ENCODE data around the gene SCAMP5.

SCAMP5 gene

GRCh38 chr15:74995182-74995778 is at the start of gene SCAMP5:
Gene SCAMP5 (plus strand): TSS chr15:74995563. CDS start chr15:75011840, 16,277 bp downstream.
- DNase-seq = peak; percentile 97
- in situ Hi-C loops (cut with MboI; ENCODE audit: low pct_unique_long_range_greater_than_20kb, low sequenced_read_pairs) = no loop called here

- DNase-seq = peak; percentile 94
- in situ Hi-C loops (cut with MboI; ENCODE audit: low pct_unique_long_range_greater_than_20kb, low sequenced_read_pairs) = loop anchor here (25.0 kb wide), 1 partner anchor 313 kb away; no protein-coding TSS in a partner anchor
These were observed 45.1 kb upstream of the SCAMP5 start for GRCh38 chr15:74950078-74950908.

DNA sequence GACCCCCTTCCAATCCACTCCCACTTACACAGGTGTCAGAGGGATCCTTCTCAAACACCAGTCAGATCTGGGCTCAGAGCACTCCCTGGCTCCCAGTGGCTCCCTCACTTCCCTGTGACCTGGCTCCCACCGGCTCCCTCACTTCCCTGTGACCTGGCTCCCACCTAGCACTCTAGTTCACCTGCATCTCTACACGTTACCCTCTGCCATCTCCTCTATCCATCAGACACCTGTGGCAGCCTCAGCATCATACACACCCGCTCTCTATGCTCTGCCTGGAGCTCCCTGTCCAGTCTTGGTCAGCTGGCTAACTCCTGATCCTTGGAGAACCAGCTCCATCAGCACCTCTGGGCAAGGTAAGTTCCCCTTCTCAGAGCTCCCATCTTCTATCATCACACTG is 44.4 kb upstream of the SCAMP5 start:
- in situ Hi-C loops (cut with MboI; ENCODE audit: low pct_unique_long_range_greater_than_20kb, low sequenced_read_pairs) = loop anchor here (25.0 kb wide), 1 partner anchor 314 kb away; no protein-coding TSS in a partner anchor
- DNase-seq = no peak

DNA sequence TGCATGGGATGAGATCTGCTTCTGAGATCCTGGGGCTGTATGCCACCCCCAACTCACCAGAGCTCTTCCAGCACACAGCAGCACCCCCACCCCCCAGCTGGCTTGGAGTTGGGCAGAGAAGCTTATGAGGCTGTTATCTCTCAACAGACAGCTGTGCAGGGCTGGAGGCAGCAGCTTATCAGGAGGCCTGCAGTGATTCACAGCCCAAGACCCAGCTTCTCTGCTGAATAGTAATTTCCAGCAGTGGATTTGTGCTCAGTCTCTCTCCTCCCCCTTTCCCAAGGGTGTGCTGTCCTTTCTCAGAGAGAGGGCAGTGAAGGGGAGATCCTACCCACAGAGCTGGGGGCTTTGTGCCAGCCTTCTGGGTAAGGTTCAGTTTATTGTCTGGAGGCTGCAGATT is 40.8 kb upstream of the SCAMP5 start:
- DNase-seq = peak; percentile 60
- in situ Hi-C loops (cut with MboI; ENCODE audit: low pct_unique_long_range_greater_than_20kb, low sequenced_read_pairs) = loop anchor here (25.0 kb wide), 1 partner anchor 317 kb away; no protein-coding TSS in a partner anchor

GRCh38 chr15:74955017-74955416 is 40.3 kb upstream of the SCAMP5 start:
- in situ Hi-C loops (cut with MboI; ENCODE audit: low pct_unique_long_range_greater_than_20kb, low sequenced_read_pairs) = loop anchor here (25.0 kb wide), 1 partner anchor 318 kb away; no protein-coding TSS in a partner anchor

GRCh38 chr15:74955796-74956647 is 39.3 kb upstream of the SCAMP5 start:
- in situ Hi-C loops (cut with MboI; ENCODE audit: low pct_unique_long_range_greater_than_20kb, low sequenced_read_pairs) = loop anchor here (25.0 kb wide), 1 partner anchor 319 kb away; no protein-coding TSS in a partner anchor
- DNase-seq = no peak

More at GRCh38 chr15:74955017-74955416, 40.3 kb upstream of the SCAMP5 start:
- DNase-seq = no peak

- DNase-seq = peak; percentile 89
- in situ Hi-C loops (cut with MboI; ENCODE audit: low pct_unique_long_range_greater_than_20kb, low sequenced_read_pairs) = loop anchor here (25.0 kb wide), 1 partner anchor 320 kb away; no protein-coding TSS in a partner anchor
These were observed 38.5 kb upstream of the SCAMP5 start, which contains the start of gene RPP25 for GRCh38 chr15:74956648-74957475. Gene RPP25 (minus strand): TSS chr15:74956772. CDS start chr15:74956583, 189 bp downstream.

- in situ Hi-C loops (cut with MboI; ENCODE audit: low pct_unique_long_range_greater_than_20kb, low sequenced_read_pairs) = loop anchor here (25.0 kb wide), 1 partner anchor 320 kb away; no protein-coding TSS in a partner anchor
- DNase-seq = no peak
These were observed 37.8 kb upstream of the SCAMP5 start for GRCh38 chr15:74957476-74958035.

- in situ Hi-C loops (cut with MboI; ENCODE audit: low pct_unique_long_range_greater_than_20kb, low sequenced_read_pairs) = loop anchor here (25.0 kb wide), 1 partner anchor 321 kb away; no protein-coding TSS in a partner anchor
- DNase-seq = no peak
These were observed 36.9 kb upstream of the SCAMP5 start for GRCh38 chr15:74958320-74958907.

GRCh38 chr15:74958908-74959585 is 36.3 kb upstream of the SCAMP5 start:
- no peak for DNase-seq
- in situ Hi-C loops (cut with MboI; ENCODE audit: low pct_unique_long_range_greater_than_20kb, low sequenced_read_pairs) = loop anchor here (25.0 kb wide), 1 partner anchor 322 kb away; no protein-coding TSS in a partner anchor

DNA sequence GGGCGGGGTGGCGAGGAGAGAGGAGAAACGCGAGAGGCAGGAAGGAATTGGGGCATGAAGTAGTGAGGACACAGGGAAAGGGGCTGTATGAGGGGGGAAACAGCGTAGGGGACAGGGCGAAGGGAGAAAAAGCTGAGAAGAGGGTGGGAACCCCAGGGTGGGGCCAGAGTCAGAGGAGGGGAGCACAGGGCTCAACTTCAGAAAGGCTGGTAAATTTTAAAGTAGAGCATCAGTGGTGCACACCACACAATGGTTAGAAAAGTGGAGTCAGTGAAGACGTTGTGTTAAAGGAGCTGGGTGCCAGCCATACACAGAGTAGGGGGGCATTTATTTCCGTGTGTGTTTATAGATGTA is 35.8 kb upstream of the SCAMP5 start:
- in situ Hi-C loops (cut with MboI; ENCODE audit: low pct_unique_long_range_greater_than_20kb, low sequenced_read_pairs) = loop anchor here (25.0 kb wide), 1 partner anchor 322 kb away; no protein-coding TSS in a partner anchor
- no peak for DNase-seq

DNA sequence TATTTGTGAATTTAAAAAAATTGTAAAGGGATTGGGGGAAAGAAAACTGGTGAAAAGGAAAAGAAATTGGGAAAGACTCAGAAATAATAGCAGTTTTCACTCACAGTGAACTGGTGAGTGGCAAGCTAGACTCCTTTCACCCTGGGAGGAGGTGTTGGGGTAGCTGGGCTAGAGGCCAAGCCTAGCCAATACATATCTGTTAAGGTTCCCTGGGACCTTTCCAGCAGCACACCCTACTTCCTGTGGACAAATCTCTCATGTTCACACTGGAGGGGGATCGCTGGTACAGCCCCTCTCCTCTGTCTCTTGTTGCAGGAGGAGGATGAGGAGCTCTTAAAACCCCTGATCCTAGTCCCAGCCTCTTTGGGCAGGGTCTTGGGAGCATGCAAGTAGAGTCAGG is 35.1 kb upstream of the SCAMP5 start:
- no peak for DNase-seq

GRCh38 chr15:74960995-74961588 is 34.3 kb upstream of the SCAMP5 start:
- in situ Hi-C loops (cut with MboI; ENCODE audit: low pct_unique_long_range_greater_than_20kb, low sequenced_read_pairs) = loop anchor here (25.0 kb wide), 1 partner anchor 324 kb away; no protein-coding TSS in a partner anchor
- DNase-seq = no peak

More for the DNA sequence above, 35.1 kb upstream of the SCAMP5 start:
- in situ Hi-C loops (cut with MboI; ENCODE audit: low pct_unique_long_range_greater_than_20kb, low sequenced_read_pairs) = loop anchor here (25.0 kb wide), 1 partner anchor 323 kb away; no protein-coding TSS in a partner anchor

- no peak for DNase-seq
- in situ Hi-C loops (cut with MboI; ENCODE audit: low pct_unique_long_range_greater_than_20kb, low sequenced_read_pairs) = loop anchor here (25.0 kb wide), 1 partner anchor 324 kb away; no protein-coding TSS in a partner anchor
These were observed 33.7 kb upstream of the SCAMP5 start for GRCh38 chr15:74961616-74962015.

DNA sequence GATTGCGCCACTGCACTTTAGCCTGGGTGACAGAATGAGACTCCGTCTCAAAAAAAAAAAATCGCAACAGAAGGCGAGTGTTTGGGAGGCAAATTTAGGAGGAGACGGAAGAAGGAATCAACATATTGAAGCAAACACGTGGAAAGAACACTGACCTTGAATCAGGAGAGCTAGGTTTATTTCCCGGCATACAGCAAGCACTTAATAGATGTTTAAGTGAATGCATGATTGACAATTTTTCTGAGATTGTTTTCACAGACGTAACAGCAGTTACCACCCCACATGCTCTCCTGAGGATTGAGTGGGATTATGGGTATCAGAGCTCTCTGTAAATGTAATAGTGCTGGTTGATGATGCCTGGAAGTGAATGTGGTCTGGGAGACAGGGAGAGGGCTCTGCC is 33.1 kb upstream of the SCAMP5 start:
- in situ Hi-C loops (cut with MboI; ENCODE audit: low pct_unique_long_range_greater_than_20kb, low sequenced_read_pairs) = loop anchor here (25.0 kb wide), 1 partner anchor 325 kb away; no protein-coding TSS in a partner anchor
- DNase-seq = no peak

DNA sequence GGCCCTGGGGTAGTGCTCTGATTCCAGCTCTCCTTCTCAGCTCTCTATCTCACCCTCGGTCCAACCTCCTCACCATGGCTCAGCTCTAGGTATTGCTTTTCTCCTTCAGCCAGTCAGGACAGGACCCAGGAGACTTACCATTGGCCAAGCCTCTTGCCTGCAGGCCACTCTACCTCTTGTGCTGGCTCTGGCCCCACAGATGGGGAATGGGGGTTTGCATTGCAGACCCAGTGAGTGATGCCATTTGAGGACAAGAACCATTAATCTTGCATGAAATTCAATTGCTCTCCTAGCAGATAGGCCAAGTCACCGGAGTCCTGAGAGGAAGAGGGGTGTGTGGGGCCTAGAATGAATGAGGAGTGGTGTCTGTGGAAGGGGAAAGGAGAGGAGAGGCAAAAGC is 32.7 kb upstream of the SCAMP5 start:
- in situ Hi-C loops (cut with MboI; ENCODE audit: low pct_unique_long_range_greater_than_20kb, low sequenced_read_pairs) = loop anchor here (25.0 kb wide), 1 partner anchor 325 kb away; no protein-coding TSS in a partner anchor
- DNase-seq = no peak

Data from KBM-7 (cell line).